HG03039 (cell line): ENCODE data around the gene RMND5B.
A peak's percentile ranks its signal among the peaks of the same experiment; 100 is the strongest.
"Not testable (repeated sequence)": the region's sequence is repeated elsewhere in the genome, so short reads cannot be mapped to it uniquely, and the experiment has no call there.

ENCODE experiments used
- ATAC-seq: cut with Tn5 transposase; IDR thresholded peaks from one replicate; pipeline ENCODE4 v1.9.1; 2021; ENCODE audit warnings: mild to moderate bottlenecking, moderate library complexity; ENCODE audit not compliant: unreplicated experiment

Gene RMND5B, protein sequence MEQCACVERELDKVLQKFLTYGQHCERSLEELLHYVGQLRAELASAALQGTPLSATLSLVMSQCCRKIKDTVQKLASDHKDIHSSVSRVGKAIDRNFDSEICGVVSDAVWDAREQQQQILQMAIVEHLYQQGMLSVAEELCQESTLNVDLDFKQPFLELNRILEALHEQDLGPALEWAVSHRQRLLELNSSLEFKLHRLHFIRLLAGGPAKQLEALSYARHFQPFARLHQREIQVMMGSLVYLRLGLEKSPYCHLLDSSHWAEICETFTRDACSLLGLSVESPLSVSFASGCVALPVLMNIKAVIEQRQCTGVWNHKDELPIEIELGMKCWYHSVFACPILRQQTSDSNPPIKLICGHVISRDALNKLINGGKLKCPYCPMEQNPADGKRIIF

DNA sequence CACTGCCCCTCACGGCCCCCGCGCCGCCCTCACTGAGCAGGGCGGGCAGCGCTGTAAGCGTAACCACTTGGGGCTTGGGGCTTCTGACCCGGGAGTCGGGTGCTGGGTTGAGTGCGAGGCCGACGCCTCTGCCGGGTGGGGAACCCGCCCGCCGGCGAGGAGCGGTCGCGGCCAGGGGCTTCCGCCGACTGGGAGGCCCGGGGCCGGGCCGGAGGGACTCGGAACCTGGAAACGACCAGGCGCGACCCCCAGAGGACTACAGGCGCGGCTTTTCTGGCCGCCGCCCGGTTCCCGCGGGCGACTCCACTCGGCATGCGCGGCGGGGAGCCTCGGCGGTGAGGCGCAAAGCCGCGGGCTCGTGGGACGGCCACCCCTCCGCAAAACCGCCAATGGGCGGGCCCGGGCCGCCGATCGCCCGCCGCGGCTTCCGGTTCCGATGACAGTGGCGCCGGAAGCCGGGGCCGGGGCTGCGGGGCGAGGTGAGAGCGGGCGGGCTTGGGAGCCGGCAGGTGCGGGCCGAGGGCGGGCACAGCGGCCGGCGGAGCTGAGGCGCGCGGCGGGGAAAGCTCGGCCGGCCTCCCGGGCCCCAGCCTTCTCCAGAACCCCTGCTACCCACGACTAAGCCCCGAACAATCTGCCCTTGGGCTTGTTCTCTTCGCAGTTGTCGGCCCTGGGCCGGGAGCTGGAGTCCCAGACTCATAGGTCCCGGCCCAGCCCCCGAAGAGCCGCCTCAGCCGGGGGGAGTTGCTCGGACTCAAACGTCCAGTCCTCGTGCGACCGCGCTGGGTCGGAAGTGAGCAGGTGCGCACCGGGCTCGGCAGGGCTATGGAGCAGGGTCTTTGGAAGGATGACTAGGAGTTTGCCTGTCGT is at the start of gene RMND5B:
TSS of gene RMND5B (plus strand) at position 439 of the 870 bp plus-strand sequence. CDS start 7,106 bp downstream, outside the sequence.
- peak; percentile 81 for ATAC-seq

DNA sequence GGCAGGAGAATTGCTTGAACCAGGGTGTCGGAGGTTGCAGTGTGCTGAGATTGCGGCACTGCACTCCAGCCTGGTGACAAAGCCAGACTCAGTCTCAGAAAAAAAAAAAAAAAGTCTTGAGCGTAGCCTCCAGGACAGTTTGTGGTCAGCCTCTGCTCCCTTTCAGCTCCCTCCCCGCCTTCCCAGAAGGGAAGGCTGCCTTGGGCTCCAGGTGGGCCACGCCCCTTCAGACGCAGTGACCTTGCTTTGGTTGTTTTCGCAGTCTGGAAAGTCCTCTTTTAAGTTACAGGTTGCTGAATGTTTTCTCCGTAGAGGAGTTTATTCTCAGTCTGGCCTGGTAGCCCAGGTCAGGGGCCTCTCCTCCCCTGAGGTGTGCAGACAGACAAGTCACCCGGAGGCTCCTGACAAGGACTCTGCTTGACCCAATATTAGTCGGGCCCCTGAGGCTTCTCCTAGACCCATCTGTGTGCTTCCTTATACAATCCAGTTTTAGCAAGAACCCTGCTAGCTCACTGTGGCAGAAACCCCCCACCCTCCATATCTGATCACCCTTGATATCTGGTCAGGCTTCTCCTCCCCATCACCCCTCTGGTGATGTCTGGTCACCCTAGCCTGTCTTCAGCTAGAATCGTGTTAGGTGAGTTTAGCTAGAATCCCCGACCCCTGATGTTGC is 49.1 kb upstream of the RMND5B start:
- ATAC-seq: no peak

DNA sequence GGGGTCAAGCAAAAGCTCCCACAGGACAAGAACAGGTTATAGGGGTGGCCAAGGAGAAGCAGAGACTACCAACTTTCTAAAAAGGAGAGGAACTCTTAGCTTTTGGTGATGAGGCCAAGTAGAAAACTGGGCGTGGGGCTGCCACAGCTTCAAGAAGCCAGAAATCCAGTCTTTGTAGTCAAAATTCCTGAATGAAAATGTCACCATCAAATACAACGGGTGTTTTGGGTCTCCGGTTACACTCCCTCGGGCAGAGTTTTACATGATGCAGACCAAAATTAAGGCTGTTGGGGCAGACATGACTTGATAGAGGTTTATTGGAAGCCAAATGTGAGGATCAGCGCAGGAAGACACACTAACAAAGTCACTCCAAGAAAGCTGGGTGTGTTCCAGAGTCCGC is 46.9 kb upstream of the RMND5B start:
- no peak for ATAC-seq

DNA sequence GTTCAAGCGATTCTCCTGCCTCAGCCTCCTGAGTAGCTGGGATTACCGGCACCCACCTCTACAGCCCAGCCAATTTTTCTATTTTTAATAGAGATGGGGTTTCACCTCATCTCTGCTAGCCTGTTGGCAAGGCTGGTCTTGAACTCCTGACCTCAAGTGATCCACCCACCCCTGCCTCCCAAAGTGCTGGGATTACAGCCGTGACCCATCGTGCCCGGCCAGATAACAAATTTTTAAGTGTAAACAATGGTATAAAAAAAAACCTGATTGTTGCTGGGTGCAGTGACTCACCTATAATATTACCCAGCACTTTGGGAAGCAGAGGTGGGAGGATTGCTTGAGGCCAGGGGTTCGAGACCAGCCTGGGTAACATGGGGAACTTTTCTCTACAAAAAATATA is 45.5 kb upstream of the RMND5B start:
- ATAC-seq: no peak

DNA sequence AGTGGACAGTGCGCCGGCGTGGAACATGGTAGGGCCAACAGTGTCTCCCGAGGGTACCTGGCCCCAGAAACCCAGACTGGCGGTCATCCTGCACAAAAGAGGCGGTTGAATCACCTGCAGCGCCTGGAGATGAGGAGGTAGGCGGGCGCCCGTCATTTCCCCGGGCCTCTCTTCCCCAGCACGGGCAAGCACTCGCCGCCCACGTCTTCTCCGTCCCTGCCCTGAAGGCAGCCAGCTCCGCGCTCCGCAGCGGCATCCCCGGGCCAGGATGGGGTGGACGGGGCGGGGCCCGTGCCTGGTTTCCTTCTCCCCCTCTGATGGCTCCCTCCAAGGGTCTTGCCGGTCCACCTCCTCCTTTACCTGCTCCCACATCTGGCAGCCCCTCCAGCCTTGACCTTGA is 44.5 kb upstream of the RMND5B start:
- no peak for ATAC-seq

DNA sequence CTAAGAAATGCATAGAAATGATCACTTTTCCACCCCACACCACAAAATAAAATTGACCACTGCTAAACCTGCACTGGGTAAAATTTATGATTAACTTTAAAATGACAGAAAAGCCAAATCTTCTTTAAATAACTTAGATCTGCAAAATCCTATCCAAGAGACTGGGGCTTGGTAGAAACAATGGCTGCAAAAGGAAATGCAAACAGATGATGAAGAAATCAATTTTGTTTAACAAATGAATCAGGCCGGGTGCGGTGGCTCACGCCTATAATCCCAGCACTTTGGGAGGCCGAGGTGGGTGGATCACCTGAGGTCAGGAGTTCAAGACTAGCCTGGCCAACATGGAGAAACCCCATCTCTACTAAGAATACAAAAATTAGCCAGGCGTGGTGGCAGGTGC is 43.6 kb upstream of the RMND5B start:
- ATAC-seq: not testable (repeated sequence)

DNA sequence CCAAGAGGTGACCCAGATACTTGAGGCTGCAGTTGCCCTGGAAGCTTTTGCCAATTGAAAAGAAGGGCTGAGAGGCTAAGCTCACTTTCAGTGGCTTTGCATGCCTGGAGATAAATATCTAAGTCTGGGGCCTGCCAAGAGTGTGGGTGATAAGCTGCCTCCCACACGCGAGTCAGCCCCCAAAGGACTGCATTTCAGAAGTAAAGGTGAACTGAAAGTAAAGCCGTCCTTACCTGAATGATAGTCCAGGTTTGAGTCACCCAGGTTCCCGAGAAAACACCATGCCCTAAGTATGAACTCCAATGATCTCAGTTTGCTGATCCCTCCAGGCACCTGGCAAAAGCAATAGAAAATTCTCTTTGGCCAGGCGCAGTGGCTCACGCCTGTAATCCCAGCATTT is 40.0 kb upstream of the RMND5B start:
- no peak for ATAC-seq

DNA sequence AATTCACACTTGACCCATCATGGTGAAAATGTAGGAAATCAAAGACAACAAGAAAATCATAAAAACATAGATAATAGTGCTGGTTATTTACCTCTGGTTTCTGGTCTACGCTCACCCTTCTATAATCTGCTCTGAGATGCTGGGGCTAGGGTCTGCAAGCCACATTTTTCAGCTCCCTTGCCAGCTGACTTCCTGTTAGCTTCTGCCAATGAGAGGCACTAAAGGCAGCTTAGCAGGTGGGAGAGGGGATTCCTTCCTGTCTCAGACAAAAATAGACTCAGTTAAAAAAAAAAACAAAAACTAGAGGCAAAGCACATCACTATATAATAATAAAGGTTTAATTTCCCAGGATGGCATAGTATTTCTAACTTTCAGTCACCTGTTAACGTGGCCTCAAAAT is 37.7 kb upstream of the RMND5B start:
- ATAC-seq: no peak

DNA sequence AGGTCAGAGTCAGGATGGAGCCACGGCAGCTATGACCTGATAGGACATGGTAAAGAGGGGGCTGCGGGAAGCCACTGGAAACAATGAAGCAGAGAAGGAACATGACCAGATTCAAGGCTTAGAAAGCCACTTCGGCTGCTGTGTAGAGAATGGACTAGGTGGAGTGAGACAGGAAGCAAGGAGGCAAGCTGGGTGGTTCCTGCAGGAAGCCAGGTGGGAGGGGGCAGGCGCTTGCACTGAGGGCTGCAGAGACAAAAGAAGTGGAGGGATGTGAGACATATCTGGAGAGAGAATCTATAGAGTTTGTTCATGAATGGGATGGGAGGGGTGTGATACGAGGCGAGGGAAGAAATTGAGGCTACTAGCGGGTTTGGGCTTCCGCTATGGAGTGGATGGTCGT is 36.5 kb upstream of the RMND5B start:
- ATAC-seq: no peak

DNA sequence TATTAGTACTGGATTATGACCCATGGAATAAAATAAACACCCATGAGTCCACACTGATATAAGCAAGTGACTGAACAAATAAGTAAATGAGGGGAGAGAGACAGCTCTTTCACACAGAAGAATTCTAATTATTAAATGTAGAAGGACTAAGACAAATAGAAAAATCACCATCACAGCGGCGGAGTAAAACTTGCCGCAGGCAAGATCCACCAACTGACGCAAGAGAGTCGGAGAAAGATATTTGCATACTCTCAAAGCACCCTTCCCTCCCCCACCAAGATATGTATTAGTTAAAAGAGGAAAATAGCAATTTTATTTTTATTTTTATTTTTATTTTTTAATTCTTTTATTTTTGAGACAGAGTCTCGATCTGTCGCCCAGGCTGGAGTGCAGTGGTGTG is 32.1 kb upstream of the RMND5B start:
- no peak for ATAC-seq

DNA sequence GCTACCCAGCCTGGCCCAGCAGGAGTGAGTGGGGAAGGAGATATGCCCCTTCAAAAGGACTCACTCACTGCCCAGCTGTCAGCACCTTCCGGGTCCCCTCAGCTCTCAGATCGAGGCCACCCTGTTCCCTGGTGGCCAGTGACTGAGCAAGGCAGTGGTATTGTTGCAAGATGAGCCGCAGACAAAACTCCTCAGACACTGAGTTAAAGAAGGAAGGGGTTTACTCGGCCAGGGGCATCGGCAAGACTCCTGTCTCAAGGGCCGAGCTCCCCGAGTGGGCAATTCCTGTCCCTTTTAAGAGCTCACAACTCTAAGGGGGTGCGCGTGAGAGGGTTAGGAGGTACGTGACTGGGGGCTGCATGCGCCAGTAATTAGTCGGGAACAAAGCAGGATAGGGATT is 27.2 kb upstream of the RMND5B start:
- ATAC-seq: no peak

DNA sequence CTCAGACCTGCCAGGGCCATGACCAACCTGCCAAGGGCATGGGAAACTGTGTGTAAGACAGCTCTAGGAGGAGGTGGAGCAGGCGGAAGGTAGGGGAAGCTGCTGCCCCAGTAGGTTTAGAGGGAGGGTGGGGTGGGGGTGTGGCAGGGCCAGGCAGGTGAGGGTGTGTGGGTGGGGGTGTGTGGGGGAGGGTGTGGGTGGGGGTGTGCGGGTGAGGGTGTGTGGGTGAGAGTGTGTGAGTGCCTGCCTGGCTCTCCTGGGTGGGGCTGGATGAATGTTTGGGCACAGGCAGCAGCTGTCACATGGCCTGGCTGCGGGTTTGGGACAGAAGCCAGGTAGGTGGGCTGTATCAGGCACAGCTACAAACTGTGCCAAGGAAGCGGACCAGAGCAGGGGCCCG is 26.3 kb upstream of the RMND5B start:
- ATAC-seq: no peak

DNA sequence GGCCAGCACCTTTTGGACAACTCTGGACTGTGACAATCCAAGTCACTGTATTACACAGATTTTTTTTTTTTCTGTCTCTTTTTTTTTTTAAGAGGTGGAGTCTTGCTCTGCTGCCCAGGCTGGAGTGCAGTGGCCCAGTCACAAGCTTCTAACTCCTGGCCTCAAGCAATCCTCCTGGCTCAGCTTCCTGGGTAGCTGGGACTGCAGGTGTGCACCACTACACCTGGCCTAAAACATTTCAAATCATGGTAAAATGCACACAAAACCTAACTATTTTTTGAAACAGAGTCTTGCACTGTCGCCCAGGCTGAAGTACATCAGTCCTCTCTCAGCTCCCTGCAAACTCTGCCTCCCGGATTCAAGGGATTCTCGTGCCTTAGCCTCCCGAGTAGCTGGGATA is 24.7 kb upstream of the RMND5B start:
- no peak for ATAC-seq

DNA sequence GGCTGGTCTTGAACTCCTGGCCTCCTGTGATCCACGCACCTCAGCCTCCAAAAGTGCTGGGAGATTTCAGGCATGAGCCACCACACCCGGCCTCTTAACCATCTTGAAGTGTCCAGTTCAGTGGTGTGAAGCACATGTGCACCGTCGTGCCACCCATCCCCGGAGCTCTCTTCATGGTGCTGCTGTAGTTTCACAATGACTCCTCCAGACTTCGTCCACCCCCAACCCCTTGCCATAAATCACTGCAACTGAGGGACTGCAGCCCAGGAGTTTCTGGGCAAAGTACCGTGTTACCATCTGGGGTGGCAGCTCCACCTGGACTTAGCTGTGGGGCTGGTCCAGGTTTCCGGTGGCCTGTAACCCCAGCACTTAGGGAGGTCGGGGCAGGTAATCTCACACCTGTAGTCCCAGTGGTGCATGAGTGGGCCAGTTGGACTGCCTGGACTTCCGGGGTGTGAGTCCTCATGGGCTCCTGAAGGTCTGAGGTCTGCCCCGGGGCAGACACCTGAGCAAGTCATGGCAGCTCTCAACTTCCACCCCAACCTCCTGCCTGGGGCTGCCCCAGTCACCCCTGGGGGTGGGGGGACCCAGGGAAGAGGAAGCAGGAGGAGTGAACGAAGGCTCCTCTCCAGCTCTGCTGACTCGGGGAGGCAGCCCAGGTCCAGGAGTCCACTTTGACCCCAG is 24.1 kb upstream of the RMND5B start:
- ATAC-seq: no peak

DNA sequence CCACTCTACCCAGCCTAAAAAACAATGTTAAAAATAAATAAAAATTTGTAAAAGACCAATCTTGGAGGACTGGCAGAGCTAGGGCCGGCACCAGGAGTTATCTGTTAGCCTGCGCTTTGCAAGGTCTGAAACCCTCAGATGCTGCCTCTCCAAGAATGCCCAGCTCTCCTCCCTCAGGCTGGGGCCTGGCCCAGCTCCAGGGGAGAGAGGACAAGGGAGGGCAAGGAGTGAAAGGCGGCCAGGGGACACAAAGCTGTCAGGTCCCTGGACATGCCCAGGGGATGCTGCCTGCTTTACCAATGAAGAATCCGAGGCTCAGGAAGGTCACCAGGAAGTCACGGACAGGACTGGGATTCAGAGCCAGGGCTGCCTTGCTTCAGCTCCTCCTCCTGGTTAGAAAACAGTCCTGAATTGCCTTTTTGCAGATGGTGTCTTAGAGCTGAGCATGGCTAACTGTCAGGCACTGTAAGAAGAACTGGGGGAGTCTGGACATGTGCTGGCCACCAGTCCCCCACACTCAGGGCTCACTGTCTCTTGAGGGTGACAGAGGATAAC is 23.0 kb upstream of the RMND5B start:
- ATAC-seq: no peak

DNA sequence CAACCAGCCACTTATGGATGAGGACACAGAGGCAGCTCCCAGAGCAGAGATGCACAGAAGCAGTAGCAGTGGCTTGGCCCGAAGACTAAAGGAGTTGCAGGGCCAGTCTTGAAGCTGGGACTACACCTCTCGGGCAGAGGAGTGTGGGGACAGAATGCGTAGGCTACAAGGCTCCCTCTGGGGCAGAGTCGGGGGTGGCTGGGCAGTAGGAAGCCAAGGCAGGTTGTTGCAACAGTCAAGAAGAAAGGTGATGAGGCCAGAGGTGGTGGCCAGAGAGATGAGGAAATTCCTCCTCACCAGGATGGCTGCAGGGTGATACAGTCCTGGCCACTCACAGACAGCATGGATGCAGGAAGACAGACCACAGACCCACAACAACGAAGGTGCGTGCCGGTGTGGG is 22.4 kb upstream of the RMND5B start:
- no peak for ATAC-seq

DNA sequence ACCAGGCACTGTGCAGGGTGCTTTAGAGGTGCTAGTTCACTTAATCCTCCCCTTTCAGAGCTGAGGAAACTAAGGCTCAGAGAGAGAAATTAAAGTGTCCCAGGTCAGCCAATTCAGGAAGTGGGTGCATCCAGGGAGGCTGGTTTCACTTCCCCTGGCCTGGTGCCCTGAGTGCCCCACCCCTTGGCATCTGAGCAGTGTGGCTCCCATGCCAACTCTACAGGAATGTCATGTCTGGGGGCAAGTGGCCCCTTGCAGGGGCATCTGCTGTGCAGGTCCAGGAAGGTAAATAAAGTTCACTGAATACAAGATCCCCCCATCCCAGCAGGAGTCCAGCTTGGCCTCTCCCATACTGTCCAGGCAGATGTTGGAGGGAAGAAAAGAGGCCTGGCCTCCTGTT is 21.8 kb upstream of the RMND5B start:
- ATAC-seq: no peak

DNA sequence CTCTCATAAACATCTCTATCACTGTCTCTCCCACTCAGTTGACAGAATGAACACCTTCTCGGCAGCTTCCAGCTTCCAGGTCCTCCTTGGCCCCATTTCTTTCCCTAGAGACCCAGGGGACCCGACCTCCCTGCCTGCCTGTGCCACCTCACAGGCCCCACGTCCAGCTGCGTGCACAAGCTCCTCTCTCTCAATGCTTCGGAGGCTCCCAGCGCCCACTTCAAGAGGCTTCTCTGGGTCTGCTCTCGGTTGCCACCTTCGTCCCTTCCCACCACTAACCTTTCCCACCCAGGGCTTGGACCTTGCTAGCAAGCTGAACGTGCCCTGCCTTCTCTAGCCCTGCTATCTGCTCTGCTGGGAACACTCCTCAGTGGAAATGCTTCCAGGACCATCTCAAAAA is 20.3 kb upstream of the RMND5B start:
- no peak for ATAC-seq

DNA sequence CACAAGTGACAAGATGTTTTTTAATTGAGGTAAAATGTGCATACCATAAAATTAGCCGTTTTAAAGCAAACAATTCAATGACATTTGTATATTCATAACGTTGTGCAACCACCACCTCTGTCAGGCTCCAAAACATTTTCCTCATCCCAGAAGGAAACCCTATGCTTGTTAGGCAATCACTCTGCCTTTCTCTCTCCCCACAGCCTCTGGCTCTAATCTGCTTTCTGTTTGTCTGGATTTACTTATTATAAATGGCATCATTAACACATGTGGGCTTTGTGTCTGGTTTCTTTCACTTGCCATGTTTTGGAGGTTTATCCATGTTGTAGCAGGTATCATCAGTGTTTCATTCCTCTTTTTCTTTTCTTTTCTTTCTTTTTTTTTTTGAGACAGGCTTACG is 18.9 kb upstream of the RMND5B start:
- ATAC-seq: no peak

DNA sequence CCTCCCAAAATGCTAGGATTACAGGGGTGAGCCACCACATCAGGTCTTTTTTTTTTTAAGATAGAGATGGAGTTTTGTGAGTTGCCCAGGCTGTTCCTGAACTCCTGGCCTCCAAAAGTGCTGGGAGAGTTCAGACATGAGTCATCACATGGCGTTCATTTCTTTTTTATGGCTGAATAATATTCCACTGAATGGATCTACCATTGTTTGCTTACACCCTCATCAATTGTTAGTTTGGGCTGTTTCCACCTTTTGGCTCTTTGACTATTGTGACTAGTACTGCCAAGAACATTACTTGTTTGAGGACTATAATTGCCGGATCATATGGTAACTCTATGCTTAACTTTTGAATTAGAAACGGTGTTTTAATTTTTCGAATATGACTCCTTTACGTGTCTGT is 18.3 kb upstream of the RMND5B start:
- no peak for ATAC-seq
